HG03342 (cell line): ENCODE results near the gene PRKCA.

Source experiments
- ATAC-seq: cut with Tn5 transposase; IDR thresholded peaks from one replicate; pipeline ENCODE4 v1.9.1; 2021; ENCODE audit warnings: mild to moderate bottlenecking, moderate library complexity; ENCODE audit not compliant: unreplicated experiment

The PRKCA gene

GRCh38 chr17:66811683-66812054, 509.3 kb downstream of the PRKCA start:
- no peak for ATAC-seq

GRCh38 chr17:66812571-66812970, 510.2 kb downstream of the PRKCA start:
- ATAC-seq: no peak

GRCh38 chr17:66813296-66813695, 510.9 kb downstream of the PRKCA start:
- no peak for ATAC-seq

- no peak for ATAC-seq
Observed at GRCh38 chr17:66814026-66814425, 511.6 kb downstream of the PRKCA start.

- ATAC-seq: no peak
Observed at GRCh38 chr17:66814570-66814969, 512.2 kb downstream of the PRKCA start.

GRCh38 chr17:66817750-66818149, 515.3 kb downstream of the PRKCA start:
- ATAC-seq: no peak

- no peak for ATAC-seq
Observed at GRCh38 chr17:66819466-66819865, 517.1 kb downstream of the PRKCA start.

- no peak for ATAC-seq
Observed at GRCh38 chr17:66822009-66822408, 519.6 kb downstream of the PRKCA start.

- ATAC-seq: no peak
Observed at GRCh38 chr17:66826856-66827255, 524.4 kb downstream of the PRKCA start.

GRCh38 chr17:66829386-66829864, 527.0 kb downstream of the PRKCA start:
- no peak for ATAC-seq

- ATAC-seq: no peak
Observed at GRCh38 chr17:66829883-66830282, 527.5 kb downstream of the PRKCA start.

GRCh38 chr17:66830451-66830850, 528.0 kb downstream of the PRKCA start:
- no peak for ATAC-seq

- no peak for ATAC-seq
Observed at GRCh38 chr17:66831383-66832210, 529.2 kb downstream of the PRKCA start.

- no peak for ATAC-seq
Observed at GRCh38 chr17:66833201-66833600, 530.8 kb downstream of the PRKCA start.

GRCh38 chr17:66834426-66834918, 532.1 kb downstream of the PRKCA start:
- no peak for ATAC-seq

GRCh38 chr17:66834919-66835454, 532.6 kb downstream of the PRKCA start, which contains the start of gene CACNG5:
Gene CACNG5, plus strand, starts transcription at chr17:66835117. Its CDS starts 42,216 bp downstream, at chr17:66877333.
- ATAC-seq: no peak

- ATAC-seq: no peak
Observed at GRCh38 chr17:66835476-66835875, 533.1 kb downstream of the PRKCA start.

- no peak for ATAC-seq
Observed at GRCh38 chr17:66836063-66837005, 533.9 kb downstream of the PRKCA start.

GRCh38 chr17:66837226-66837625, 534.8 kb downstream of the PRKCA start:
- no peak for ATAC-seq

- ATAC-seq: no peak
Observed at GRCh38 chr17:66837885-66838665, 535.7 kb downstream of the PRKCA start.
